ENCODE data around the gene SFT2D3. TPM values are rescaled to one million over a fixed set of nuclear protein-coding genes. Genes with fewer than 3 reads are reported as not detected.

SFT2D3 gene
- total RNA-seq, 1 donor from 2014 or later = 7.4 TPM

DNA sequence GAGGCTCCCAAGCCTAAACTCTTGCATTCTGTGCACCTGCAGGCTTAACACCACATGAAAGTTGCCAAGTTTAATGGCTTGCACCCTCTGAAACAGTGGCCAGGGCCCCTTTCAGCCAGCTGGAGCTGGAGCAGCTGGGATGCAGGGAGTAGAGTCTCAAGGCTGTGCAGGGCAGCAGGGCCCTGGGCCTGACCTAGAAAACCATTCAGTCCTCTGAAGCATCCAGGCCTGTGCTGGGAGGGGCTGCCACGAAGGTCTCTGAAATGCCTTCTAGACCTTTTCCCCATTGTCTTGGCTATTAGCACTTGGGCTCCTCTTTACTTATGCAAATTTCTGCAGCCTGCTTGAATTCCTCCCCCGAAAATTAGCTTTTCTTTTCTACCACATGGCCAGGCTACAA, 10.6 kb upstream of the SFT2D3 start:
- ATAC-seq = no peak

DNA sequence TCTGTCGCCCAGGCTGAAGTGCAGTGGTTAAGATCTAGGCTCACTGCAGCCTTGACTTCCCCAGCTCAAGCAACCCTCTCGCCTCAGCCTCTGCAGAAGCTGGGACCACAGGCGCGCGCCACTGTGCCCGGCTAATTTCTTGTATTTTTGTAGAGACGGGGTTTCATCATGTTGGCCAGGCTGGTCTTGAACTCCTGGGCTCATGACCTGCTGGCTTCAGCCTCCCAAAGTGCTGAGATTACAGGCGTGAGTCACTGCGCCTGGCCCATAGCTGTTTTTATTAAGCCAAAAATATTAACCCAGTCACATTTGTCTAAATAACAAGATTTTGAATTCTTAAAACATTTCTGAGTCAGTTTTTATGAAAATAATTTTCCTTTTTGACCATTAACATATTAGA, 6.3 kb upstream of the SFT2D3 start:
- TF ChIP-seq CTCF (IDR thresholded peaks at IDR 0.05) = no peak
- H3K4me1 ChIP-seq = no peaks in the 10 kb centered on the region
- H3K27me3 ChIP-seq (ENCODE audit: low read depth) = no peaks in the 10 kb centered on the region
- intact Hi-C loops (cut with DNase I) = no loop called here
- peaks cover 12% of the 10 kb centered on the region for H3K9me3 ChIP-seq
- H3K36me3 ChIP-seq = no peaks in the 10 kb centered on the region
- DNase-seq = no peak
- peak overlapping the region; percentile 36 for H3K4me3 ChIP-seq
- H3K27ac ChIP-seq = no peak overlapping the region
- ATAC-seq = no peak

More for the DNA sequence above, 10.6 kb upstream of the SFT2D3 start:
- Histone ChIP-seq H3K36me3 (no peaks in the 10 kb centered on the region), H3K4me3 (no peak overlapping the region), H3K27me3 (ENCODE audit: low read depth) (no peaks in the 10 kb centered on the region), H3K4me1 (no peaks in the 10 kb centered on the region), H3K27ac (no peak overlapping the region), H3K9me3 (peaks cover 12% of the 10 kb centered on the region)
- no peak for DNase-seq
- intact Hi-C loops (cut with DNase I) = no loop called here
- no peak for TF ChIP-seq CTCF (IDR thresholded peaks at IDR 0.05)

- Histone ChIP-seq H3K27me3 (ENCODE audit: low read depth) (no peaks in the 10 kb centered on the region), H3K36me3 (no peaks in the 10 kb centered on the region), H3K27ac (no peak overlapping the region), H3K4me1 (peaks cover 6% of the 10 kb centered on the region), H3K4me3 (peak overlapping the region; percentile 36), H3K9me3 (peaks cover 5% of the 10 kb centered on the region)
- no peak for DNase-seq
- intact Hi-C loops (cut with DNase I) = no loop called here
- ATAC-seq = peak; percentile 43 to 84
- peak; percentile 40 for TF ChIP-seq CTCF (IDR thresholded peaks at IDR 0.05)
Measured at GRCh38 chr2:127695491-127696472, 5.5 kb upstream of the SFT2D3 start.

DNA sequence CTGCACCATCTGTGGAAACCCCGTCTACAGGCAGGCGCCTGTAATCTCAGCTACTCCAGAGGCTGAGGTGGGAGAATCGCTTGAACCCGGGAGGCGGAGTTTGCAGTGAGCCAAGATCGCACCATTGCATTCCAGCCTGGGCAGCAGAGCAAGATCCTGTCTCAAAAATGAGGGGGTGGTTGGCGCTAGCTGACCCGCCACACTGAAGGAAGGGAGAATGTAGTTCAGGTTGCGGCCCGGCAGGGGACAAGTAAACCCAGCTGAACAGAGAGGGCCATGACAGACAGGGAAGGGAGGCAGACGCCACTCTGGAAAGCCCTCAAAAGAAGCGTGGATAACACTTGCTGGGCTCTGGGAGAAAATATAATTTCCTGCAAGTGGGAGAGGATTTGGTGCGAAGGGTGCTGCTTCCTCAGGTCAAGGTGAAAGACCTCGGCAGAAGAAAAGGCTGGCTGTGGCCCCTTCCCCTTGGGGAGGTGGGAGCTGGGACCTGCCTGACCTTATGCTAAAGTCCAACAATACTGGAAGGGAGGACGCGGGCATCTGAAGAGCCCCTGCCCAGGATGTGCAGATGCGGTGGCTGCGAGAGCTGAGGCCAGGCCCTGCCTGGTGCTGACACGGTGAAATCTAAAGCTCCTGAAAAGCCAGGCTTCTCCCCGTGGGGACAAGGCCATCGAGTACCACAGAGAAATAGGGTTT, 3.7 kb upstream of the SFT2D3 start:
- intact Hi-C loops (cut with DNase I) = no loop called here
- ATAC-seq (no peak), DNase-seq (no peak)
- H3K36me3 ChIP-seq = no peaks in the 10 kb centered on the region
- TF ChIP-seq CTCF (IDR thresholded peaks at IDR 0.05) = no peak
- no peak overlapping the region for H3K4me3 ChIP-seq
- H3K27ac ChIP-seq = no peak overlapping the region
- peaks cover 12% of the 10 kb centered on the region for H3K4me1 ChIP-seq
- no peaks in the 10 kb centered on the region for H3K27me3 ChIP-seq (ENCODE audit: low read depth)
- no peaks in the 10 kb centered on the region for H3K9me3 ChIP-seq

DNA sequence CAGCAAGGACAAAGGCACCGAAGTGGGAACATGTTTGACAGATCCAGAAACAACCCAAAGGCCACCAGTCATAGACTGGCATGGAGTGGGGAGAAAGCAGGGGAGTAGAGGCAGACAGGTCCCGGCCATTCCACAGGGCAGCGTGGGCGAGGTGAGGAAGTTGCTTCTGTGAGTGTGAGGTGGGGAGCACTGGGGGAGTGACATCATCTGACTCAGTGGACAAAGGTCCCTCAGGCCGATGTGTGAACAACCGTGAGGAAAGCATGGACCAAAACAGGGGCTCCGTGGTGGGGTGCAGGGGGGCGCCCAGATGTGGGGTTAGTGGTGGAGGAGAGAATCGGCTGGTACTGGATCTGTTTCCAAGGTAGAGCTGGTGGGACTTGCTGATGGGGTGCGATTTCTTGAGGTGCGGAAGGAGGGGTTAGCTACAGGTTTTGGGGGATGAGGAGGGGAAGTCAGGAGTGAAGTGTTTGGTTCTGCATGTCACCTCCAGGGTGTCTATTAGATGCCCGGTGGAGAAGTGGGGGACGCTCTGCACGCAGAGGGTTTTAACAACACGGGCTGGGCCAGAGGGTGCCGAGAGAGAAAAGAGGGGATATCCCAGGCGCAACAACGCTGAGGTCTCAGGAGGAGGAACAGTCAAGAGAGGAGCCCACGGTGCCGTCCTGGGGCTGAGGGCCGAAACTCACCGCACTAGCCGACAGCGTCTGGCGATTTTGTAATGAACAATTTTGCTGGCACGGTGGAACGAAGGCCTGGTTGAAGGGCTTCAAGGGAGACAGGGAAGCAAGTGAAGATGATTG, 2.5 kb upstream of the SFT2D3 start:
- H3K4me3 ChIP-seq = no peak overlapping the region
- peaks cover 24% of the 10 kb centered on the region for H3K4me1 ChIP-seq
- intact Hi-C loops (cut with DNase I) = no loop called here
- DNase-seq (no peak), ATAC-seq (no peak)
- no peak for TF ChIP-seq CTCF (IDR thresholded peaks at IDR 0.05)
- H3K27me3 ChIP-seq (ENCODE audit: low read depth) = no peaks in the 10 kb centered on the region
- no peaks in the 10 kb centered on the region for H3K9me3 ChIP-seq
- no peak overlapping the region for H3K27ac ChIP-seq
- H3K36me3 ChIP-seq = peaks cover 3% of the 10 kb centered on the region
